Left cardiac atrium (tissue), 4 donors: ENCODE results near the gene PLEK. TPM values are rescaled to one million over a fixed set of nuclear protein-coding genes. Genes with fewer than 3 reads are reported as not detected.

ENCODE experiments used
- ATAC-seq, 2 donors: fragments of 200-7000 bp; cut with Tn5 transposase; one replicate each; pipeline ENCODE4 v1.9.1; 2020; ENCODE audit warnings: mild to moderate bottlenecking in 2 of 2, moderate library complexity in 2 of 2
- DNase-seq: peaks from one replicate; pipeline ENCODE4 v3.0.0-alpha.2; 2020
- intact Hi-C, 2 donors: fragments of 100-400 bp; cut with DNase I; formaldehyde crosslinking; loops; one replicate each; pipeline versions ENCODE4 v1.14.1 to v1.15.1; 2022 to 2023
- long read RNA-seq: library from polyadenylated mRNA; unstranded; transcript quantifications from one replicate; pipeline ENCODE4 v2.0.0, GENCODE V29; 2021
- total RNA-seq, 2 donors: library from RNA; stranded (reverse); fragmentation: NEBNext Ultra II Directional; extraction: Animal tissue kit (Norgen Biotek cat#: 25700); gene quantifications; one replicate each; pipeline ENCODE4 v1.2.1, GENCODE V29; 2021
- donor health status: DM: no; HTN: yes; CAD: no.
- donor health status: DM: no; HTN: yes; CAD: no; lungs with severe emphysema.
- donor health status: DM: yes; HTN: yes; CAD: no.
- donor health status: Dilated cardiomyopathy.

The PLEK gene
- 10 to 100 TPM in 1 of 2 donors, 1 to 10 TPM in 1; 7.3 to 21.5 TPM for total RNA-seq
- long read RNA-seq, partial matches to known transcripts: 0 of 4 reads
- long read RNA-seq, other reads (novel, unspliced or antisense): 1 of 4 reads

- DNase-seq (peak; percentile 49), ATAC-seq (peak; percentile 51 to 71)
- intact Hi-C loops: loop anchor here in 1 of 2 donors (5.0 kb wide), 1 partner anchor 72 kb away; no protein-coding TSS in a partner anchor
Measured at GRCh38 chr2:68365087-68365486, at the start of gene PLEK. TSS of gene PLEK (plus strand) at chr2:68365282. CDS start at chr2:68365352, 70 bp downstream.

GRCh38 chr2:68316111-68316510, 49.0 kb upstream of the PLEK start:
- ATAC-seq (no peak), DNase-seq (no peak)
- intact Hi-C loops: no loop called here

- DNase-seq: peak; percentile 46
- intact Hi-C loops: no loop called here
- ATAC-seq: peak; percentile 8 to 26
Measured at GRCh38 chr2:68317971-68318913, 46.8 kb upstream of the PLEK start.

GRCh38 chr2:68318914-68319397, 46.1 kb upstream of the PLEK start:
- ATAC-seq: peak; percentile 48 to 69
- peak; percentile 45 for DNase-seq
- intact Hi-C loops: no loop called here

GRCh38 chr2:68319398-68320117, 45.5 kb upstream of the PLEK start, which contains the start of gene CNRIP1:
TSS of gene CNRIP1 (minus strand) at chr2:68319949. CDS start at chr2:68319400, 549 bp downstream.
- ATAC-seq (peak; percentile 85 to 90), DNase-seq (peak; percentile 77)
- intact Hi-C loops: no loop called here

- ATAC-seq (peak in 1 of 2 donors; percentile 6), DNase-seq (peak; percentile 21)
- intact Hi-C loops: no loop called here
Measured at GRCh38 chr2:68320118-68320641, 44.9 kb upstream of the PLEK start.

- intact Hi-C loops: no loop called here
Measured at GRCh38 chr2:68325056-68325455, 40.0 kb upstream of the PLEK start.

GRCh38 chr2:68328901-68329300, 36.2 kb upstream of the PLEK start:
- no peak for DNase-seq
- intact Hi-C loops: no loop called here
- no peak for ATAC-seq

More at GRCh38 chr2:68325056-68325455, 40.0 kb upstream of the PLEK start:
- no peak for DNase-seq
- no peak for ATAC-seq

GRCh38 chr2:68330691-68331090, 34.4 kb upstream of the PLEK start:
- ATAC-seq: no peak
- intact Hi-C loops: no loop called here
- DNase-seq: no peak

- ATAC-seq (no peak), DNase-seq (no peak)
- intact Hi-C loops: no loop called here
Measured at GRCh38 chr2:68333009-68333408, 32.1 kb upstream of the PLEK start.

GRCh38 chr2:68333931-68334330, 31.2 kb upstream of the PLEK start:
- no peak for ATAC-seq
- DNase-seq: no peak
- intact Hi-C loops: no loop called here

GRCh38 chr2:68336192-68336591, 28.9 kb upstream of the PLEK start:
- no peak for ATAC-seq
- intact Hi-C loops: no loop called here
- no peak for DNase-seq

- ATAC-seq: no peak
Measured at GRCh38 chr2:68340226-68341061, 24.6 kb upstream of the PLEK start.

GRCh38 chr2:68341062-68341329, 24.1 kb upstream of the PLEK start:
- intact Hi-C loops: no loop called here
- ATAC-seq: no peak

More at GRCh38 chr2:68340226-68341061, 24.6 kb upstream of the PLEK start:
- intact Hi-C loops: no loop called here
- no peak for DNase-seq

GRCh38 chr2:68341583-68341982, 23.5 kb upstream of the PLEK start:
- intact Hi-C loops: no loop called here
- DNase-seq (no peak), ATAC-seq (no peak)

More at GRCh38 chr2:68341062-68341329, 24.1 kb upstream of the PLEK start:
- no peak for DNase-seq

GRCh38 chr2:68342470-68342869, 22.6 kb upstream of the PLEK start:
- ATAC-seq (no peak), DNase-seq (no peak)
- intact Hi-C loops: no loop called here

GRCh38 chr2:68344031-68344430, 21.1 kb upstream of the PLEK start:
- intact Hi-C loops: no loop called here
- ATAC-seq (no peak), DNase-seq (no peak)

GRCh38 chr2:68345129-68345875, 19.8 kb upstream of the PLEK start:
- DNase-seq (no peak), ATAC-seq (no peak)
- intact Hi-C loops: no loop called here
